SK-N-SH treated with all-trans-retinoic acid at 6 μM for 48 hours (cell line): ENCODE results near the gene PRRT2.
"Not testable (repeated sequence)": the region's sequence is repeated elsewhere in the genome, so short reads cannot be mapped to it uniquely, and the experiment has no call there.

Source experiments
- ATAC-seq: fragments of 200-7000 bp; cut with Tn5 transposase; 3 replicates; pipeline ENCODE4 v1.9.1; 2020; ENCODE audit warnings: mild to moderate bottlenecking, moderate library complexity
- ARNTL ChIP-seq: fragments of 450-650 bp; formaldehyde crosslinking; IDR thresholded peaks from 2 replicates; pipeline ENCODE4 v1.5.0; 2020; ENCODE audit warnings: low read depth, mild to moderate bottlenecking, moderate library complexity, borderline replicate concordance
- BACH2 ChIP-seq: fragments of 250-450 bp; sonication (Bioruptor Pico); IDR thresholded peaks from 2 replicates; pipeline ENCODE4 v1.9.0; 2021; ENCODE audit warnings: mild to moderate bottlenecking, borderline replicate concordance
- CSDC2 ChIP-seq: fragments of 250-450 bp; sonication (Bioruptor Pico); IDR thresholded peaks from 2 replicates; pipeline ENCODE4 v1.5.0; 2020; ENCODE audit warnings: mild to moderate bottlenecking, moderate library complexity
- CSRNP3 ChIP-seq: fragments of 250-450 bp; sonication (Bioruptor Pico); IDR thresholded peaks from 2 replicates; pipeline ENCODE4 v1.5.1; 2021; ENCODE audit warnings: mild to moderate bottlenecking, moderate library complexity
- ESRRG ChIP-seq: fragments of 250-450 bp; sonication (Bioruptor Pico); IDR thresholded peaks from 2 replicates; pipeline ENCODE4 v1.6.1; 2021; ENCODE audit warnings: mild to moderate bottlenecking
- ISL1 ChIP-seq: fragments of 250-450 bp; sonication (Bioruptor Pico); IDR thresholded peaks from 2 replicates; pipeline ENCODE4 v2.1.2; 2022; ENCODE audit warnings: mild to moderate bottlenecking, moderate library complexity
- OSR1 ChIP-seq: fragments of 250-450 bp; sonication (Bioruptor Pico); IDR thresholded peaks from 2 replicates; pipeline ENCODE4 v1.8.0; 2022; ENCODE audit warnings: moderate library complexity, mild to moderate bottlenecking, inconsistent platforms
- PPARA ChIP-seq: fragments of 250-450 bp; sonication (Bioruptor Pico); IDR thresholded peaks from 2 replicates; pipeline ENCODE4 v1.5.0; 2020; ENCODE audit warnings: mild to moderate bottlenecking, borderline replicate concordance
- RARB ChIP-seq: fragments of 250-450 bp; sonication (Bioruptor Pico); IDR thresholded peaks from 2 replicates; pipeline ENCODE4 v1.8.0; 2021; ENCODE audit warnings: mild to moderate bottlenecking, moderate library complexity
- SNAI2 ChIP-seq: fragments of 250-450 bp; sonication (Bioruptor Pico); IDR thresholded peaks from 2 replicates; pipeline ENCODE4 v1.5.0; 2020; ENCODE audit warnings: mild to moderate bottlenecking, moderate library complexity
- TCF4 ChIP-seq: fragments of 250-450 bp; sonication (Bioruptor Pico); IDR thresholded peaks from 2 replicates; pipeline ENCODE4 v1.8.0; 2021; ENCODE audit warnings: mild to moderate bottlenecking, moderate library complexity, borderline replicate concordance
- TOX ChIP-seq: fragments of 250-450 bp; sonication (Bioruptor Pico); IDR thresholded peaks from 2 replicates; pipeline ENCODE4 v1.8.0; 2021; ENCODE audit warnings: mild to moderate bottlenecking, moderate library complexity, borderline replicate concordance
- TSHZ2 ChIP-seq: fragments of 250-450 bp; sonication (Bioruptor Pico); IDR thresholded peaks from 2 replicates; pipeline ENCODE4 v1.5.0; 2020; ENCODE audit warnings: mild to moderate bottlenecking, moderate library complexity
- ZC3H10 ChIP-seq: fragments of 250-450 bp; sonication (Bioruptor Pico); IDR thresholded peaks from 2 replicates; pipeline ENCODE4 v1.5.1; 2021; ENCODE audit warnings: mild to moderate bottlenecking, moderate library complexity
- ZFP3 ChIP-seq: fragments of 250-450 bp; sonication (Bioruptor Pico); IDR thresholded peaks from 2 replicates; pipeline ENCODE4 v1.5.0; 2020; ENCODE audit warnings: mild to moderate bottlenecking, moderate library complexity
- ZFP30 ChIP-seq: fragments of 450-650 bp; formaldehyde crosslinking; IDR thresholded peaks from 2 replicates; pipeline ENCODE4 v1.5.0; 2022; ENCODE audit warnings: mild to moderate bottlenecking, moderate library complexity
- ZNF565 ChIP-seq: fragments of 450-650 bp; formaldehyde crosslinking; conservative IDR thresholded peaks from 2 replicates; pipeline ENCODE4 v1.5.0; 2020; ENCODE audit warnings: low read depth, mild to moderate bottlenecking, moderate library complexity
- ZNF70 ChIP-seq: fragments of 450-650 bp; formaldehyde crosslinking; IDR thresholded peaks from 2 replicates; pipeline ENCODE4 v1.5.0; 2020; ENCODE audit warnings: mild to moderate bottlenecking, moderate library complexity
- ZNF8 ChIP-seq: fragments of 450-650 bp; formaldehyde crosslinking; IDR thresholded peaks from 2 replicates; pipeline ENCODE4 v1.5.0; 2020; ENCODE audit warnings: mild to moderate bottlenecking, moderate library complexity
- TF ChIP-seq, protein P1 (sequence below): fragments of 250-450 bp; sonication (Bioruptor Pico); IDR thresholded peaks from 2 replicates; pipeline ENCODE4 v1.5.1; 2020; ENCODE audit warnings: low read depth, mild to moderate bottlenecking, moderate library complexity
- TF ChIP-seq, protein P2 (sequence below): fragments of 250-450 bp; sonication (Bioruptor Pico); IDR thresholded peaks from 2 replicates; pipeline ENCODE4 v1.8.0; 2021; ENCODE audit warnings: low read depth, mild to moderate bottlenecking, moderate library complexity, borderline replicate concordance

The PRRT2 gene

DNA sequence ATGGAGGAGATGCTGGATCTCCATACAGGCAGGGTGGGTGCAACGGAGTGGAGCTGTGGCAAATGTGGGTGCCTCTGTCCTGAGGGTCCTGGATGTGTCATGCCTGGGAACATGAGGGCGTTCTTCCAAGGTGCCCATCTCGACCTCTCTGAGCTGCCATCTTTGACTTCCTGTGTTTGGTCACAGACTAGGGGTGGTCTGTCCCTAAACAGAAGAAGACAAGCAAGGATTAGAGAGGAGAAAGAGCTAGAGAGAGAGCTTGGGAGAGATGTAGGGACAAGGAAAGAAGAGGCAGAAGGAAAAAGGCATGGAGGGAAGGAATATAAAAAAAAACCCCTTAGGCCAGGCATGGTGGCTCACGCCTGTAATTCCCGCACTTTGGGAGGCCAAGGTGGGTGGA lies 37.3 kb upstream of the PRRT2 start (continued):
- no peak for TF ChIP-seq CSRNP3 (CRISPR knock-in tag)
- no peak for TF ChIP-seq TOX (CRISPR knock-in tag)
- no peak for TF ChIP-seq PPARA (CRISPR knock-in tag)
- no peak for TF ChIP-seq ZNF8 (CRISPR knock-in tag)
- TF ChIP-seq, protein P1, sequence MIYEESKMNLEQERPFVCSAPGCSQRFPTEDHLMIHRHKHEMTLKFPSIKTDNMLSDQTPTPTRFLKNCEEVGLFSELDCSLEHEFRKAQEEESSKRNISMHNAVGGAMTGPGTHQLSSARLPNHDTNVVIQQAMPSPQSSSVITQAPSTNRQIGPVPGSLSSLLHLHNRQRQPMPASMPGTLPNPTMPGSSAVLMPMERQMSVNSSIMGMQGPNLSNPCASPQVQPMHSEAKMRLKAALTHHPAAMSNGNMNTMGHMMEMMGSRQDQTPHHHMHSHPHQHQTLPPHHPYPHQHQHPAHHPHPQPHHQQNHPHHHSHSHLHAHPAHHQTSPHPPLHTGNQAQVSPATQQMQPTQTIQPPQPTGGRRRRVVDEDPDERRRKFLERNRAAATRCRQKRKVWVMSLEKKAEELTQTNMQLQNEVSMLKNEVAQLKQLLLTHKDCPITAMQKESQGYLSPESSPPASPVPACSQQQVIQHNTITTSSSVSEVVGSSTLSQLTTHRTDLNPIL (CRISPR knock-in tag) = no peak
- no peak for TF ChIP-seq ZC3H10 (CRISPR knock-in tag)
- TF ChIP-seq BACH2 (CRISPR knock-in tag) = no peak
- no peak for TF ChIP-seq ISL1 (CRISPR knock-in tag)
- TF ChIP-seq ZNF565 = no peak
- no peak for TF ChIP-seq ZFP30
- no peak for TF ChIP-seq CSDC2 (CRISPR knock-in tag)
- TF ChIP-seq, all 23 proteins: peak for 0

GRCh38 chr16:29775742-29776408 lies 36.1 kb upstream of the PRRT2 start:
- ATAC-seq = peak; percentile 51; the same call in 2 of the 3 replicates
- TF ChIP-seq ZFP3 (CRISPR knock-in tag) = no peak
- no peak for TF ChIP-seq ZNF8 (CRISPR knock-in tag)
- no peak for TF ChIP-seq CSRNP3 (CRISPR knock-in tag)
- no peak for TF ChIP-seq OSR1 (CRISPR knock-in tag)
- TF ChIP-seq TCF4 = no peak
- TF ChIP-seq SNAI2 (CRISPR knock-in tag) = no peak
- TF ChIP-seq ZC3H10 (CRISPR knock-in tag) = no peak

GRCh38 chr16:29777576-29778350 lies 34.2 kb upstream of the PRRT2 start, which contains the start of gene ZG16:
ZG16 (plus strand) TSS chr16:29778256; CDS start chr16:29779267, 1,011 bp downstream.
- TF ChIP-seq, protein P1 (CRISPR knock-in tag) = no peak
- no peak for TF ChIP-seq ZFP30
- no peak for TF ChIP-seq TOX (CRISPR knock-in tag)
- no peak for TF ChIP-seq ZNF8 (CRISPR knock-in tag)
- no peak for TF ChIP-seq ZNF565
- no peak for ATAC-seq

DNA sequence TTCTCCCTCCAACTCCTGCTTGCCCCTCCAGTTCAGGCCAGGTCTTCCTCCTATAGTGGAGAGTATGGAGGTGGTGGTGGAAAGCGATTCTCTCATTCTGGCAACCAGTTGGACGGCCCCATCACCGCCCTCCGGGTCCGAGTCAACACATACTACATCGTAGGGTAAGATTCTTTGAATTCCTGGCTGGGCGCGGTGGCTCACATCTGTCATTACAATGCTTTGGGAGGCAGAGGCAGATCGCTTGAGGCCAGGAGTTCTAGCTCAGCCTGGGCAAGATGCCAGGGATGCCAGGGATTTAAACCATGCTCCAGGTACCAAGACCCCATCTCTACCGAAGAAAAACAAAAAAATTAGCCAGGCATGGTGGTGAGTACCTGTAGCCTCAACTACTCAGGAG lies 32.5 kb upstream of the PRRT2 start:
- ATAC-seq = no peak
- no peak for TF ChIP-seq ZC3H10 (CRISPR knock-in tag)
- TF ChIP-seq TSHZ2 = no peak
- no peak for TF ChIP-seq BACH2 (CRISPR knock-in tag)
- no peak for TF ChIP-seq ZNF565
- TF ChIP-seq SNAI2 (CRISPR knock-in tag) = no peak
- TF ChIP-seq CSDC2 (CRISPR knock-in tag) = no peak
- TF ChIP-seq, protein P2, sequence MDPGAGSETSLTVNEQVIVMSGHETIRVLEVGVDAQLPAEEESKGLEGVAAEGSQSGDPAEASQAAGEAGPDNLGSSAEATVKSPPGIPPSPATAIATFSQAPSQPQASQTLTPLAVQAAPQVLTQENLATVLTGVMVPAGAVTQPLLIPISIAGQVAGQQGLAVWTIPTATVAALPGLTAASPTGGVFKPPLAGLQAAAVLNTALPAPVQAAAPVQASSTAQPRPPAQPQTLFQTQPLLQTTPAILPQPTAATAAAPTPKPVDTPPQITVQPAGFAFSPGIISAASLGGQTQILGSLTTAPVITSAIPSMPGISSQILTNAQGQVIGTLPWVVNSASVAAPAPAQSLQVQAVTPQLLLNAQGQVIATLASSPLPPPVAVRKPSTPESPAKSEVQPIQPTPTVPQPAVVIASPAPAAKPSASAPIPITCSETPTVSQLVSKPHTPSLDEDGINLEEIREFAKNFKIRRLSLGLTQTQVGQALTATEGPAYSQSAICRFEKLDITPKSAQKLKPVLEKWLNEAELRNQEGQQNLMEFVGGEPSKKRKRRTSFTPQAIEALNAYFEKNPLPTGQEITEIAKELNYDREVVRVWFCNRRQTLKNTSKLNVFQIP (CRISPR knock-in tag) = no peak
- TF ChIP-seq ZNF70 (CRISPR knock-in tag) = no peak
- no peak for TF ChIP-seq RARB
- TF ChIP-seq ZNF8 (CRISPR knock-in tag) = no peak
- no peak for TF ChIP-seq PPARA (CRISPR knock-in tag)
- TF ChIP-seq ARNTL = no peak
- no peak for TF ChIP-seq ESRRG (CRISPR knock-in tag)

DNA sequence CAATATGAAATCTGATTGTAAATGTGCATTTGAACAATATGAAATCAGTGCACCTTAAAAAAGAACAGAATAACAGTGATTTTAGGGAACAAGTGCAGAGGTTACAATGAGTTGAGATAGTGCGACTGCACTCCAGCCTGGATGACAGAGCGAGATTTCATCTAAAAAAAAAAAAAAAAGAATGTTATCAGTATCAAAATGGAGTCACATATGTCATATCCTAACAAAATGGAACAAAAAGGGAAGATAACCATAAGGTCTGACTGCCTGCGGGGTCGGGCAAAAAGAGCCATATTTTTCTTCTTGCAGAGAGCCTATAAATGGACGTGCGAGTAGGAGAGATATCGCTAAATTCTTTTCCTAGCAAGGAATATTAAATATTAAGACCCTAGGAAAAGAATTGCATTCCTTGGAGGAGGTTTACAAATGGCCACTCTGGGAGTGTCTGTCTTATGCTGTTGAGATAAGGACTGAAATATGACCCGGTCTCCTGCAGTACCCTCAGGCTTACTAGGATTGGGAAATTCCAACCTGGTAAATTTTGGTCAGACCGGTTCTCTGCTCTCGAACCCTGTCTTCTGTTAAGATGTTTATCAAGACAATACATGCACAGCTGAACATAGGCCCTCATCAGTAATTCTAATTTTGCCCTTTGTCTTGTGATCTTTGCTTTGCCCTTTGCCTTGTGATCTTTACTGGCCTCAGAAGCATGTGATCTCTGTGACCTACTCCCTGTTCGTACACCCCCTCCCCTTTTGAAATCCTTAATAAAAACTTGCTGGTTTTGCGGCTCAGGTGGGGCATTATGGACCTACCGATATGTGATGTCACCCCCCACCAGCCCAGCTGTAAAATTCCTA lies 28.7 kb upstream of the PRRT2 start:
- ATAC-seq = not testable (repeated sequence)
